GM10266 (cell line): ENCODE data around the gene ARMH3.

ENCODE experiments used
- DNase-seq: peaks from one replicate; pipeline ENCODE4 v3.0.0; 2012; ENCODE audit errors: extremely low spot score
- TF ChIP-seq, protein P1 (sequence below): IDR thresholded peaks from 2 replicates; pipeline ENCODE4 v1.5.1; 2012; ENCODE audit warnings: mild to moderate bottlenecking, low read depth; ENCODE audit not compliant: control insufficient read depth, insufficient read depth; ENCODE audit errors: missing control alignments

The ARMH3 gene

GRCh38 chr10:101834341-101834740 lies 221.6 kb downstream of the ARMH3 start:
- TF ChIP-seq, protein P1, sequence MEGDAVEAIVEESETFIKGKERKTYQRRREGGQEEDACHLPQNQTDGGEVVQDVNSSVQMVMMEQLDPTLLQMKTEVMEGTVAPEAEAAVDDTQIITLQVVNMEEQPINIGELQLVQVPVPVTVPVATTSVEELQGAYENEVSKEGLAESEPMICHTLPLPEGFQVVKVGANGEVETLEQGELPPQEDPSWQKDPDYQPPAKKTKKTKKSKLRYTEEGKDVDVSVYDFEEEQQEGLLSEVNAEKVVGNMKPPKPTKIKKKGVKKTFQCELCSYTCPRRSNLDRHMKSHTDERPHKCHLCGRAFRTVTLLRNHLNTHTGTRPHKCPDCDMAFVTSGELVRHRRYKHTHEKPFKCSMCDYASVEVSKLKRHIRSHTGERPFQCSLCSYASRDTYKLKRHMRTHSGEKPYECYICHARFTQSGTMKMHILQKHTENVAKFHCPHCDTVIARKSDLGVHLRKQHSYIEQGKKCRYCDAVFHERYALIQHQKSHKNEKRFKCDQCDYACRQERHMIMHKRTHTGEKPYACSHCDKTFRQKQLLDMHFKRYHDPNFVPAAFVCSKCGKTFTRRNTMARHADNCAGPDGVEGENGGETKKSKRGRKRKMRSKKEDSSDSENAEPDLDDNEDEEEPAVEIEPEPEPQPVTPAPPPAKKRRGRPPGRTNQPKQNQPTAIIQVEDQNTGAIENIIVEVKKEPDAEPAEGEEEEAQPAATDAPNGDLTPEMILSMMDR: no peak

GRCh38 chr10:101833466-101833865 lies 222.5 kb downstream of the ARMH3 start:
- TF ChIP-seq, protein P1: no peak
- no peak for DNase-seq

More at GRCh38 chr10:101834341-101834740, 221.6 kb downstream of the ARMH3 start:
- no peak for DNase-seq

DNA sequence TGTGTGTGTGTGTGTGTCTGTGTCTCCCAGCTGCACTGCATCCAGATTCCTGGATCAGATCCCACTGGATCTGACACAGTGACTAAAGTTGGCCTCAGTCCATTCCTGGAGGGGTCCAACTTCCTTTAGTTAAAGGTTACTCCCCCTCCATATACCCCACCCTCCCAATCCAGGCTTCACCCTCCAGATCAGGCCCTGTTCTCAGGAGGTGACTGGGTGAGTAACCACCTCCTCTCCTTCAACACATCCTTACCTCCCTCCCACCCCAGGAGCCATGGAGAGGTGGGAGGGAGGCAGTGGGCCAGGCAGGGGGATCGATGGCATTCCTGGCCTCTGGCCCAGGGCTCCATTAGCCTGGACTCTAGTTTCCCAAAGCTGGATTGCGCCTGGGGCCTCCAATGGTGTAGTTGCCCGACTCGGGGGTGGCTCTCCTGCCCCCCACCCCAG lies 223.6 kb downstream of the ARMH3 start:
- no peak for DNase-seq
- TF ChIP-seq, protein P1: no peak

- TF ChIP-seq, protein P1: no peak
- DNase-seq: no peak
Measured at GRCh38 chr10:101831169-101831811, 224.7 kb downstream of the ARMH3 start.

DNA sequence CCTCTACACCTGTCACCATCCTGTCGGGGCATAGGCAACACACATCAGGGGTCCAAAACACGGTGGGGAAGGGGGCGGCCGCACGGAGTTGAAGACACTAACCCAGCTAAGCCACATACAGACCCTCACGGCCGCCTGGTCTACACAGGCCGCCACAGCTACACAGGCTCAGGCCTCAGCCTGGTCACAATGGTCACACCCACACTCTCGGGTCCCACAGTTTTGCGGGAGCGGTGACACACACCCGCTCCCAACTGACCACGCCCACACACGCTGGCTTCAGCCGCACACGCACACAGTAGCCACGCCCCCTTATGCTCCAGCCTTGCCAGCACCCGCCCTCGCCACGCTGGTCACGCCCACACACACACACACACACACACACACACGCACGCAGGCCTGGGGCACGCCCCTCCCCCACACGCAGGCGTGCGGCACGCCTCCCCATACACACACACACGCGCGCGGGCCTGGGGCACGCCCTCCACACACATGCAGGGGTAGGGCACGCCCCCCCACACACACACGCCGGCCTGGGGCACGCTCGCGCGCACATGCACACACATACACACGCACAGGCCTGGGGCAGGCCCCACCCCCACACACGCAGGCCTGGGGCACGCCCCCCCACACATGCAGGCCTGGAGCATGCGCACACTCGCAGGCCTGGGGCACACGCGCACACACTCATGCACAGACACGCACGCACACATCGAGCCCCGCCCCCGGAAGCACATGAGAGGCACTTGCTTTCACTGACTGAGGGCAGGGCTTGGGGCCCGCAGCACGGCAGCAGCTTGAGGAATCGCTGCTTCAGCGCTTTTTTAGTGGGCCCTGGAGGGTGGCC lies 225.4 kb downstream of the ARMH3 start:
- TF ChIP-seq, protein P1: no peak
- DNase-seq: peak; percentile 89

- TF ChIP-seq, protein P1: no peak
- DNase-seq: peak; percentile 92
Measured at GRCh38 chr10:101829561-101830315, 226.2 kb downstream of the ARMH3 start.
